H1 (cell line): ENCODE measurements around the gene MACROD2. TPM values are rescaled to one million over a fixed set of nuclear protein-coding genes. Genes with fewer than 3 reads are reported as not detected.

Source experiments
- CHD2 ChIP-seq: IDR thresholded peaks from 2 replicates; pipeline ENCODE4 v1.6.1; 2012; ENCODE audit warnings: low read length, improper control_type of control experiment
- E2F6 ChIP-seq: IDR thresholded peaks from 2 replicates; pipeline ENCODE4 v1.6.1; 2012; ENCODE audit warnings: inconsistent platforms
- EP300 ChIP-seq, 2 experiments: IDR thresholded peaks; 1 replicate in 1 of 2; 2 replicates in 1 of 2; pipeline ENCODE4 v1.6.1; 2011 to 2012; ENCODE audit warnings: low read depth in 2 of 2, low read length in 2 of 2, mild to moderate bottlenecking in 2 of 2, borderline replicate concordance in 1 of 2, inconsistent platforms in 1 of 2, moderate library complexity in 1 of 2
- GTF2F1 ChIP-seq: IDR thresholded peaks from 2 replicates; pipeline ENCODE4 v1.6.1; 2012; ENCODE audit warnings: low read depth, low read length, improper control_type of control experiment, borderline replicate concordance
- JUN ChIP-seq: IDR thresholded peaks from 2 replicates; pipeline ENCODE4 v1.6.1; 2011; ENCODE audit warnings: low read depth, mild to moderate bottlenecking, improper control_type of control experiment, low read length
- KDM1A ChIP-seq: fragments of 200-600, 300-600 bp; sonication (generic); IDR thresholded peaks from 2 replicates; pipeline ENCODE4 v1.7.1; 2016; ENCODE audit warnings: mild to moderate bottlenecking, low read length, borderline replicate concordance
- polyA plus RNA-seq, 7 experiments: library from polyadenylated mRNA; depleted of rRNA in 3 of 7; stranded (reverse) in 5 of 7; unstranded in 2 of 7; fragments of >200 nt in 5 of 7; fragments of 200-250 nt in 2 of 7; gene quantifications; 1 replicate in 5 of 7; 2 replicates in 1 of 7; 4 replicates in 1 of 7; pipeline versions ENCODE4 v1.2.1 to v1.2.3, GENCODE V29; 2011 to 2013; ENCODE audit warnings: missing spikeins in 2 of 7, mixed read lengths in 2 of 7
- total RNA-seq: library from RNA; stranded (reverse); fragmentation: NEBNext Ultra II Directional; extraction: Animal tissue kit (Norgen Biotek cat#: 25700); gene quantifications from 2 replicates; pipeline ENCODE4 v1.2.1, GENCODE V29; 2021

The MACROD2 gene
- total and polyA plus RNA-seq, 2 of the 8 experiments (the other 6 are each of a cell fraction or from before 2014, with no cell fraction given) = 0.70 to 3.9 TPM

DNA sequence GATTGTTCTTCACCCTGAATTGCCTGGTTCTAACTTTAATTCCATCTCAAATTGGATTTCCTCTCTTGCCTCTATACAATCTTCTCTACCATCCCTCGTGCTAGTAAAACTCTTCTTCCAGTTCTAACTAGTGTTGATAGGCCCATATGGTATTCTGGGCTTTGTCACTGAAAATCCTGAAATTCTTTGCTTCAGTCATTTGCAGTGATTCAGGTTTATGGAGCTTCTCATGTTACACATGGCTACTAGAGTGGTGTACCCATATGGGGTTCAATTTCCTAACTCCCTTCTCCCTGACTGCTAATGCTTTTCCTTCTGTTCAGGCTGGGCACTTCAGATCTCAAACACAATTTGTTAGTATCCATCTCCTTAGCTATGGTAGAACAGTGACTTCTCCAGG is 1621.3 kb downstream of the MACROD2 start (continued):
- no peak for TF ChIP-seq JUN
- TF ChIP-seq CHD2 = no peak
- TF ChIP-seq E2F6 = no peak
- no peak for TF ChIP-seq KDM1A
- TF ChIP-seq GTF2F1 = no peak
- TF ChIP-seq EP300 (IDR thresholded peaks at IDR 0.05; ENCODE audit: borderline replicate concordance in 1 of 2, low read depth in 2 of 2, low read length in 2 of 2) = no peak
